Endodermal cell (in vitro differentiated cells): ENCODE measurements around the gene MYRIP. TPM values are rescaled to one million over a fixed set of nuclear protein-coding genes. Genes with fewer than 3 reads are reported as not detected.

Experiments
- DNase-seq: peaks from one replicate; pipeline ENCODE4 v3.0.0-alpha.2; 2017
- H3K27ac ChIP-seq: 2 replicates; pipeline ENCODE4 v1.5.1; 2013; ENCODE audit warnings: mild to moderate bottlenecking, low read depth, low read length, moderate library complexity
- H3K27me3 ChIP-seq: 2 replicates; pipeline ENCODE4 v1.6.1; 2013; ENCODE audit warnings: mild to moderate bottlenecking, low read length, moderate library complexity; ENCODE audit not compliant: insufficient read depth, control insufficient read depth, poor library complexity, severe bottlenecking
- H3K36me3 ChIP-seq: 2 replicates; pipeline ENCODE4 v1.7.0; 2013; ENCODE audit warnings: mild to moderate bottlenecking, low read length, moderate library complexity; ENCODE audit not compliant: control insufficient read depth, insufficient read depth
- H3K4me1 ChIP-seq: one replicate; pipeline ENCODE4 v1.7.0; 2013; ENCODE audit warnings: low read length; ENCODE audit not compliant: control insufficient read depth, insufficient read depth
- H3K4me3 ChIP-seq: 2 replicates; pipeline ENCODE4 v1.5.1; 2013; ENCODE audit warnings: mild to moderate bottlenecking, low read length, moderate library complexity
- H3K9ac ChIP-seq: 2 replicates; pipeline ENCODE4 v1.6.1; 2013; ENCODE audit warnings: mild to moderate bottlenecking, low read length, moderate library complexity; ENCODE audit not compliant: poor library complexity, severe bottlenecking; ENCODE audit errors: extremely low read depth
- H3K9me3 ChIP-seq: 2 replicates; pipeline ENCODE4 v1.6.1; 2013; ENCODE audit warnings: mild to moderate bottlenecking, low read length, moderate library complexity; ENCODE audit not compliant: control insufficient read depth
- H3K27ac Mint-ChIP-seq: 2 replicates; pipeline ENCODE4 v1.8.0; 2020; ENCODE audit warnings: mixed read lengths
- H3K27me3 Mint-ChIP-seq: 2 replicates; pipeline ENCODE4 v1.8.0; 2021; ENCODE audit warnings: mild to moderate bottlenecking, mixed read lengths; ENCODE audit not compliant: insufficient read depth
- H3K36me3 Mint-ChIP-seq: 2 replicates; pipeline ENCODE4 v1.8.0; 2020; ENCODE audit warnings: low read depth, mixed read lengths
- H3K4me1 Mint-ChIP-seq: 2 replicates; pipeline ENCODE4 v1.8.0; 2020; ENCODE audit warnings: mixed read lengths
- H3K4me3 Mint-ChIP-seq: 2 replicates; pipeline ENCODE4 v1.8.0; 2020; ENCODE audit warnings: mild to moderate bottlenecking, moderate library complexity, mixed read lengths
- H3K9me3 Mint-ChIP-seq: 2 replicates; pipeline ENCODE4 v1.8.0; 2020; ENCODE audit warnings: mild to moderate bottlenecking, mixed read lengths
- CTCF ChIP-seq: fragments of 200-600 bp; sonication (generic); conservative IDR thresholded peaks from 2 replicates; pipeline ENCODE4 v1.5.0; 2021; ENCODE audit warnings: antibody characterized with exemption, mild to moderate bottlenecking
- WGBS, 2 experiments: methylation state at CpG; one replicate each; pipeline versions ENCODE4 v1.1.5 to v1.1.7; 2013; ENCODE audit warnings: missing lambda C conversion rate in 2 of 2, mixed read lengths in 1 of 2; ENCODE audit not compliant: insufficient coverage in 1 of 2, insufficient read length in 1 of 2; 5-methylcytosine and 5-hydroxymethylcytosine counted together
- total RNA-seq, 2 donors: library from RNA; stranded (reverse); fragmentation: NEBNext Ultra II Directional in 1 of 2; extraction: Animal tissue kit (Norgen Biotek cat#: 25700) in 1 of 2; gene quantifications; 2 replicates in 1 of 2; 3 replicates in 1 of 2; pipeline ENCODE4 v1.2.1, GENCODE V29; 2021

MYRIP gene
- total RNA-seq, 2 donors from 2014 or later = 4.3 to 4.6 TPM

- peak; percentile 5 for DNase-seq
- Mint-ChIP-seq H3K9me3 (no peaks in the 10 kb centered on the region), H3K27me3 (no peaks in the 10 kb centered on the region), H3K4me1 (peaks cover 7% of the 10 kb centered on the region), H3K27ac (no peak overlapping the region), H3K4me3 (no peak overlapping the region), H3K36me3 (no peaks in the 10 kb centered on the region)
- Histone ChIP-seq H3K4me1 (no peaks in the 10 kb centered on the region), H3K4me3 (no peak overlapping the region), H3K9me3 (no peaks in the 10 kb centered on the region), H3K27ac (no peak overlapping the region), H3K9ac (no peak overlapping the region), H3K27me3 (no peaks in the 10 kb centered on the region), H3K36me3 (no peaks in the 10 kb centered on the region)
- no peak for TF ChIP-seq CTCF
- 93 to 100% methylated on average over 3 of the region's 3 CpGs for WGBS, 2 experiments
Observed at GRCh38 chr3:40249168-40249567, 439.8 kb downstream of the MYRIP start.

GRCh38 chr3:40254491-40254890, 445.1 kb downstream of the MYRIP start:
- no peak for DNase-seq
- Mint-ChIP-seq H3K9me3 (no peaks in the 10 kb centered on the region), H3K4me3 (no peak overlapping the region), H3K36me3 (no peaks in the 10 kb centered on the region), H3K27ac (no peak overlapping the region), H3K27me3 (no peaks in the 10 kb centered on the region), H3K4me1 (peaks cover 6% of the 10 kb centered on the region)
- Histone ChIP-seq H3K4me1 (no peaks in the 10 kb centered on the region), H3K4me3 (no peak overlapping the region), H3K9ac (no peak overlapping the region), H3K27ac (no peak overlapping the region), H3K36me3 (no peaks in the 10 kb centered on the region), H3K27me3 (no peaks in the 10 kb centered on the region), H3K9me3 (no peaks in the 10 kb centered on the region)
- TF ChIP-seq CTCF = no peak
- WGBS, 2 experiments = 93 to 100% methylated on average over 1 to 2 of the region's 2 CpGs

- H3K27ac Mint-ChIP-seq = no peak overlapping the region
- H3K4me3 Mint-ChIP-seq = no peak overlapping the region
- H3K9me3 ChIP-seq = no peaks in the 10 kb centered on the region
- H3K27ac ChIP-seq = no peak overlapping the region
- DNase-seq = peak; percentile 4
- peaks cover 6% of the 10 kb centered on the region for H3K4me1 Mint-ChIP-seq
- H3K4me1 ChIP-seq = no peaks in the 10 kb centered on the region
- H3K36me3 ChIP-seq = no peaks in the 10 kb centered on the region
- H3K9ac ChIP-seq = no peak overlapping the region
- H3K27me3 Mint-ChIP-seq = no peaks in the 10 kb centered on the region
- WGBS, 2 experiments = 83 to 94% methylated on average over 1 to 2 of the region's 2 CpGs
- no peak overlapping the region for H3K4me3 ChIP-seq
- H3K9me3 Mint-ChIP-seq = no peaks in the 10 kb centered on the region
- no peaks in the 10 kb centered on the region for H3K27me3 ChIP-seq
- no peaks in the 10 kb centered on the region for H3K36me3 Mint-ChIP-seq
- no peak for TF ChIP-seq CTCF
Observed at GRCh38 chr3:40254891-40255290, 445.5 kb downstream of the MYRIP start.
